Brain pericyte (primary cell): Measurements from ENCODE around the gene DLG2.
"Not testable (repeated sequence)": the region's sequence is repeated elsewhere in the genome, so short reads cannot be mapped to it uniquely, and the experiment has no call there.

Source experiments
- DNase-seq: peaks from one replicate; pipeline ENCODE4 v3.0.0-alpha.2; 2012; ENCODE audit warnings: low read depth, low spot score

The DLG2 gene

DNA sequence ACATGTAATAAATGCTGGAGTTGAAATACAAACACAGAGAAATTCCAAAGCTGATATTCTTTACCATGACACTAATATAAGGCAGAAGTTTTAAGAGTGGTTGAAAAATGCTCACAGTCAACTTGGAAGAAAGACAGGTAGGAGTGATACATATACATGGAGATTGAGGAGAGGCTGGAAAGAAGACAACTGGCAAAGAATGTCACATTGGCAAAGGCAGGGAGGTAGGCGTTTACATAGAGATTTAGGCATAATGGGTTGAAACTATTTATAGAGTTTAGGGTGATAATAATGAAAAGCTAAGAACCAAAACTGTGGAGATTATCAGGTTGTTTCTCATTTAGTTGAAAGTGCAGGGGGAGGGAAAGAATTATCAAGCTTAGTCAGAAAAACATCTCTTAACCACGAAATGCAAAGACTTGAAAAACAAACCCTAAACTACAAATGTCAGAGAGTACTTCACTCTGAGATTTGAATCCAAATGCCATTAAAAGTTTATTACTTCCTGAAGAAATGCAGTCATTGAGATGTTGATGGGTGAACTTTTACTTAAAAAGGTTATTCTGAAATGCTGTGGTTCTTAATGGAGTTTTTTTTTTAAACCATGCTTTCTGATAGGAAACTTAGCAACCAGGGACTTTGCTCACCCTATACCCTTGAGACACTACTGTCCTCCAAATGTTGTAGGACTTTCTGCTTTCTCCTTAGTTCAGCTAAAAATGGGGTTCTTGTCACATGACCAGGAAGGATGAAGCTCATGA is 2202.6 kb downstream of the DLG2 start:
- DNase-seq, result no peak

GRCh38 chr11:83422641-83423040 is 2204.5 kb downstream of the DLG2 start:
- DNase-seq, result not testable (repeated sequence)

- DNase-seq, result no peak
Observed at GRCh38 chr11:83410605-83411565, 2216.3 kb downstream of the DLG2 start.

- DNase-seq, result no peak
Observed at GRCh38 chr11:83409891-83410290, 2217.3 kb downstream of the DLG2 start.

DNA sequence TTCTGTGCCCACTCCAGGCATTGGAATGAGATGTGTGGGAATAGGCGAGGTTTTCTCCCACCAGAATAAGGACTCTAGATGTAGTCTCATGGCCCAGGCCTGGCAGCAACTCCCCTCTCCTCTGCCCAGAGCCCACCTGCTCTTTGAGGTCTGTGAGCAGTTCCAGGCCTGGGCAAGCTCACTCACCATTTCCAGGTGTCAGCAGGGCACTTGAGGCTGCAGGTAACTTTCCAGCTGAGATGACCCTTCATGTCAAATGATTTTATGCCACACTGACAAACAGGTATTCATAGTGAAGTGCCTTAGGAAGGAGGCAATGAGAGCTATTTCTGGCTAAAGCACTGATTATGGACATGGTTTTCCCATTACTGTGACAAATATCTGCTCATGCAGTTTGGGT is 2217.7 kb downstream of the DLG2 start:
- no peak for DNase-seq

GRCh38 chr11:83408946-83409345 is 2218.2 kb downstream of the DLG2 start:
- no peak for DNase-seq
